HEK293 (cell line): ENCODE data around the gene NRN1L.

Experiments
- CTCF ChIA-PET: fragments of 350-600 bp; formaldehyde crosslinking; extraction: SDS; loops from one replicate; lab custom pipeline; 2021; ENCODE audit warnings: antibody characterized with exemption; lab: Yijun Ruan, JAX
- POLR2A ChIA-PET: fragments of 300-600 bp; formaldehyde crosslinking; extraction: SDS; loops from one replicate; lab custom pipeline; 2020; ENCODE audit warnings: antibody characterized with exemption, inconsistent platforms; lab: Yijun Ruan, JAX
- H3K27ac ChIP-seq: fragments of 200-500 bp; sonication (Bioruptor generic); 2 replicates; pipeline ENCODE4 v1.5.1; 2014; ENCODE audit warnings: low read depth, low read length, control low read depth, inconsistent platforms; ENCODE audit errors: extremely low read depth
- H3K36me3 ChIP-seq, 2 experiments: fragments of 200-500 bp in 1 of 2; sonication (Bioruptor generic) in 1 of 2; 1 replicate in 1 of 2; 2 replicates in 1 of 2; pipeline ENCODE4 v1.5.1; 2014 to 2017; ENCODE audit warnings: inconsistent platforms in 2 of 2, low read length in 2 of 2; ENCODE audit not compliant: control insufficient read depth in 2 of 2, insufficient read depth in 1 of 2
- H3K4me1 ChIP-seq: fragments of 200-500 bp; sonication (Bioruptor generic); 2 replicates; pipeline ENCODE4 v1.5.1; 2014; ENCODE audit warnings: mild to moderate bottlenecking, low read length, inconsistent platforms; ENCODE audit not compliant: control insufficient read depth, insufficient read depth
- H3K4me3 ChIP-seq: 2 replicates; pipeline ENCODE4 v1.5.1; 2011; ENCODE audit warnings: low read depth, mild to moderate bottlenecking, control low read depth, low read length, moderate library complexity
- H3K9me3 ChIP-seq: fragments of 200-500 bp; sonication (Bioruptor generic); 2 replicates; pipeline ENCODE4 v1.5.1; 2014; ENCODE audit warnings: low read depth, low read length, inconsistent platforms; ENCODE audit not compliant: control insufficient read depth, insufficient read depth
- BCL6B ChIP-seq: fragments of 450-650 bp; formaldehyde crosslinking; IDR thresholded peaks from 2 replicates; pipeline ENCODE4 v1.5.1; 2017; ENCODE audit warnings: missing biosample characterization, missing genetic modification characterization
- PRDM1 ChIP-seq: fragments of 450-650 bp; formaldehyde crosslinking; IDR thresholded peaks from 2 replicates; pipeline ENCODE4; 2016; ENCODE audit warnings: missing biosample characterization, missing genetic modification characterization
- PRDM4 ChIP-seq: fragments of 450-650 bp; formaldehyde crosslinking; IDR thresholded peaks from 2 replicates; pipeline ENCODE4 v1.5.1; 2017; ENCODE audit warnings: missing biosample characterization, missing genetic modification characterization
- SCRT2 ChIP-seq: fragments of 450-650 bp; formaldehyde crosslinking; IDR thresholded peaks from 2 replicates; pipeline ENCODE4 v1.5.1; 2016; ENCODE audit warnings: missing biosample characterization, missing genetic modification characterization
- TRIM28 ChIP-seq: IDR thresholded peaks from 2 replicates; pipeline ENCODE4 v1.6.1; 2011; ENCODE audit warnings: low read length, control low read depth, borderline replicate concordance
- WT1 ChIP-seq: fragments of 450-650 bp; formaldehyde crosslinking; IDR thresholded peaks from 2 replicates; pipeline ENCODE4 v1.5.1; 2016; ENCODE audit warnings: missing biosample characterization, missing genetic modification characterization
- ZBTB17 ChIP-seq: fragments of 450-650 bp; formaldehyde crosslinking; IDR thresholded peaks from 2 replicates; pipeline ENCODE4 v1.5.1; 2016; ENCODE audit warnings: missing biosample characterization, missing genetic modification characterization
- ZNF16 ChIP-seq: fragments of 450-650 bp; formaldehyde crosslinking; IDR thresholded peaks from 2 replicates; pipeline ENCODE4 v1.5.1; 2016; ENCODE audit warnings: low read depth, missing biosample characterization, missing genetic modification characterization
- ZNF324 ChIP-seq: fragments of 450-650 bp; formaldehyde crosslinking; IDR thresholded peaks from 2 replicates; pipeline ENCODE4 v1.5.1; 2016; ENCODE audit warnings: missing biosample characterization, missing genetic modification characterization
- ZNF354C ChIP-seq: fragments of 450-650 bp; formaldehyde crosslinking; IDR thresholded peaks from 2 replicates; pipeline ENCODE4 v1.5.1; 2016; ENCODE audit warnings: missing biosample characterization, missing genetic modification characterization, low read depth, borderline replicate concordance
- ZNF433 ChIP-seq: fragments of 450-650 bp; formaldehyde crosslinking; IDR thresholded peaks from 2 replicates; pipeline ENCODE4 v1.5.1; 2016; ENCODE audit warnings: missing biosample characterization, missing genetic modification characterization, low read depth
- ZNF488 ChIP-seq: fragments of 450-650 bp; formaldehyde crosslinking; IDR thresholded peaks from 2 replicates; pipeline ENCODE4 v1.5.1; 2016; ENCODE audit warnings: missing biosample characterization, missing genetic modification characterization
- ZNF513 ChIP-seq: fragments of 450-650 bp; IDR thresholded peaks from 2 replicates; pipeline ENCODE4 v1.5.1; 2018; ENCODE audit warnings: missing biosample characterization, missing genetic modification characterization
- ZNF514 ChIP-seq: fragments of 450-650 bp; formaldehyde crosslinking; IDR thresholded peaks from 2 replicates; pipeline ENCODE4 v1.5.1; 2016; ENCODE audit warnings: missing biosample characterization, missing genetic modification characterization
- ZNF664 ChIP-seq: fragments of 450-650 bp; formaldehyde crosslinking; IDR thresholded peaks from 2 replicates; pipeline ENCODE4 v1.5.1; 2016; ENCODE audit warnings: missing biosample characterization, missing genetic modification characterization

The NRN1L gene

GRCh38 chr16:67886387-67886786 is 1.7 kb downstream of the NRN1L start (continued):
- TF ChIP-seq ZNF514 (no peak), SCRT2 (tag by site-specific recombination) (no peak), ZNF513 (peak; percentile 72), PRDM4 (tag by site-specific recombination) (peak; percentile 96), TRIM28 (no peak), ZNF354C (tag by site-specific recombination) (no peak)

- ChIA-PET CTCF (interaction anchor here (0.8 to 1.2 kb wide), 2 partner anchors 48 to 367 kb away, joined by 3 to 4 read pairs; partner anchors contain the start of gene PSMB10), POLR2A (interaction anchor here (1.2 kb wide), 1 partner anchor 55 kb away, joined by 4 read pairs; no protein-coding TSS in a partner anchor)
- peaks cover 0 to 23% of the 10 kb centered on the region in 2 experiments; a peak in 1 of 3 replicates for H3K36me3 ChIP-seq
- no peak overlapping the region for H3K4me3 ChIP-seq
- H3K9me3 ChIP-seq, result no peaks in the 10 kb centered on the region
- peaks cover 3% of the 10 kb centered on the region; the same call in 1 of the 2 replicates for H3K4me1 ChIP-seq
- H3K27ac ChIP-seq, result no peak overlapping the region
- TF ChIP-seq PRDM1 (tag by site-specific recombination) (no peak), ZNF16 (tag by site-specific recombination) (no peak), ZBTB17 (tag by site-specific recombination) (no peak), ZNF488 (tag by site-specific recombination) (no peak), BCL6B (tag by site-specific recombination) (no peak), ZNF324 (no peak)
Measured at GRCh38 chr16:67888331-67888730, 3.6 kb downstream of the NRN1L start.

- Histone ChIP-seq H3K9me3 (no peaks in the 10 kb centered on the region), H3K4me1 (peaks cover 4% of the 10 kb centered on the region), H3K36me3 (peaks cover 0 to 3% of the 10 kb centered on the region in 2 experiments; a peak in 2 of 3 replicates), H3K27ac (peak overlapping the region; percentile 28; the same call in 1 of the 2 replicates), H3K4me3 (peak overlapping the region; percentile 19; the same call in 1 of the 2 replicates)
- ChIA-PET POLR2A (interaction anchor here (0.7 to 1.0 kb wide), 3 partner anchors 33 to 43 kb away, joined by 3 to 5 read pairs (median 3); no protein-coding TSS in a partner anchor), CTCF (interaction anchor here (1.3 to 3.2 kb wide), 3 partner anchors 9 to 76 kb away, joined by 3 to 22 read pairs (median 10); no protein-coding TSS in a partner anchor)
- TF ChIP-seq ZNF433 (tag by site-specific recombination), result no peak
- peak; percentile 20; the same call in 1 of the 2 replicates for TF ChIP-seq ZNF664 (tag by site-specific recombination)
- TF ChIP-seq WT1, result no peak
Measured at GRCh38 chr16:67892375-67892774, 7.7 kb downstream of the NRN1L start.
